ENCODE data around the gene TMC3. TPM values are rescaled to one million over a fixed set of nuclear protein-coding genes. Genes with fewer than 3 reads are reported as not detected.

The TMC3 gene
- total and polyA plus RNA-seq, 7 experiments from 2014 or later, result not detected

DNA sequence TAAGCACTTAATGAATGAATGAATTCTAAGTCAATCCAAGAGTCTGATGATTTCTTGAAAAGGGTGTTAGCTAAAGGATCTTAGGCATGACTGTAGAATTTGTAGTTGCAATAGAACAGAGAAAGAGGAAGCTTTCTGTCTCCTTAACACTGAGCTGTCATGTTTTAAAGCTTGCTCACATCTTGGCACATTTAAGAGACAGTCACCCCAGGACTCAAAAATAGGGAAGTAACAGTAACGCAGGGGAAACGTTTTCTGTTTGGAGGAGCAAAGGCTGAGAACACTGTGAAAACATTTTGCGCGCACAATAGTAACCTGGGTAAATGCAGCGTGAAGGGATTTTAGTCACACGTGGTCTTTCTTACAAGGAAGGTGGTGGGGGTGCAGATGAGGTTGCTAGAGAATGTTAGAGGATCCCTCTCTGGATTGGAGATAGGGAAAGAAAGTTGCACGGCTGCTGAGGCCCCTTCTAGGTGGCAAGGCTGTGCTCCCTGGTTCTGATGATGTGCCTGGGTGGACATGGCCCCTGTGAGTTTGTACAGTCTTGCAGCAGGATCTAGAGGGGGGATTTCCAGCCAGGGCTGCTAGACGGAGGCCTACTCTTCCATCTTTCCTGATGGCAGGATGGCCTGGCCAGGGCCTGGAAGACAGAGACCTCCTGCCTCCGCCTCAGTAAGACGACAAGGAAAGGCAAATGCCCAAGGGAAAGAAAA lies 62.1 kb downstream of the TMC3 start:
- H3K4me3 Mint-ChIP-seq, result peak overlapping the region in 9 of 10 donors; percentile 35 to 64 (median 43)

GRCh38 chr15:81310480-81310879 lies 63.5 kb downstream of the TMC3 start:
- CTCF ChIA-PET, result interaction anchor here (0.7 to 16.1 kb wide), 3 partner anchors 8 to 44 kb away, joined by 3 to 128 read pairs (median 5); no protein-coding TSS in a partner anchor
- Mint-ChIP-seq H3K27me3 (no peaks in the 10 kb centered on the region), H3K27ac (peak overlapping the region in 8 of 9 donors; percentile 74 to 97 (median 90)), H3K36me3 (peaks cover 23 to 87% (median 67%) of the 10 kb centered on the region in 5 donors), H3K4me1 (peaks cover 41 to 98% (median 85%) of the 10 kb centered on the region in 7 donors), H3K4me3 (peak overlapping the region in 3 of 10 donors; percentile 27 to 58 (median 52)), H3K9me3 (peaks cover 0 to 2% (median 0%) of the 10 kb centered on the region in 11 donors)
- intact Hi-C loops (cut with micrococcal nuclease), result loop anchor here in 1 of 2 donors (2.0 kb wide), 1 partner anchor 14 kb away; no protein-coding TSS in a partner anchor
- Histone ChIP-seq H3K27me3 (ENCODE audit: control insufficient read depth in 2 of 2, insufficient read depth in 2 of 2, low read length in 2 of 2) (no peaks in the 10 kb centered on the region), H3K4me3 (ENCODE audit: low read length) (no peak overlapping the region), H3K4me1 (ENCODE audit: control insufficient read depth in 2 of 2, insufficient read depth in 2 of 2, low read length in 2 of 2) (peaks cover 18 to 60% of the 10 kb centered on the region in 2 donors), H3K9me3 (ENCODE audit: control insufficient read depth in 2 of 3, low read length in 3 of 3) (no peaks in the 10 kb centered on the region), H3K36me3 (ENCODE audit: control insufficient read depth in 2 of 3, insufficient read depth in 3 of 3, low read length in 3 of 3) (peaks cover 33 to 66% (median 37%) of the 10 kb centered on the region in 3 experiments), H3K27ac (ENCODE audit: low read depth, low read length) (peak overlapping the region; percentile 59)
- ATAC-seq, result no peak
- POLR2A ChIA-PET, result interaction anchor here (0.9 to 23.2 kb wide), 6 partner anchors 6 to 77 kb away, joined by 3 to 642 read pairs (median 314); partner anchors contain the start of gene STARD5
- DNase-seq, result no peak

More for the DNA sequence above, 62.1 kb downstream of the TMC3 start:
- H3K36me3 Mint-ChIP-seq, result peaks cover 23 to 81% (median 58%) of the 10 kb centered on the region in 5 donors
- no peak for DNase-seq
- CTCF ChIA-PET, result interaction anchor here (0.6 to 16.1 kb wide), 3 partner anchors 15 to 37 kb away, joined by 3 to 128 read pairs (median 3); no protein-coding TSS in a partner anchor
- H3K4me1 Mint-ChIP-seq, result peaks cover 53 to 97% (median 85%) of the 10 kb centered on the region in 7 donors
- intact Hi-C loops (cut with micrococcal nuclease), result loop anchor here in 1 of 2 donors (2.0 kb wide), 1 partner anchor 15 kb away; no protein-coding TSS in a partner anchor
- H3K27ac Mint-ChIP-seq, result peak overlapping the region; percentile 35 to 97 (median 89)
- Histone ChIP-seq H3K4me1 (ENCODE audit: control insufficient read depth in 2 of 2, insufficient read depth in 2 of 2, low read length in 2 of 2) (peaks cover 18 to 55% of the 10 kb centered on the region in 2 donors), H3K4me3 (ENCODE audit: low read length) (no peak overlapping the region), H3K36me3 (ENCODE audit: control insufficient read depth in 2 of 3, insufficient read depth in 3 of 3, low read length in 3 of 3) (peaks cover 20 to 63% (median 23%) of the 10 kb centered on the region in 3 experiments), H3K9me3 (ENCODE audit: control insufficient read depth in 2 of 3, low read length in 3 of 3) (no peaks in the 10 kb centered on the region), H3K27ac (ENCODE audit: low read depth, low read length) (peak overlapping the region; percentile 59), H3K27me3 (ENCODE audit: control insufficient read depth in 2 of 2, insufficient read depth in 2 of 2, low read length in 2 of 2) (no peaks in the 10 kb centered on the region)
- peak; percentile 80 for ATAC-seq
- POLR2A ChIA-PET, result interaction anchor here (1.0 to 23.2 kb wide), 5 partner anchors 8 to 35 kb away, joined by 4 to 642 read pairs (median 480); partner anchors contain the start of gene STARD5
- no peaks in the 10 kb centered on the region for H3K27me3 Mint-ChIP-seq
- H3K9me3 Mint-ChIP-seq, result peaks cover 0 to 2% (median 0%) of the 10 kb centered on the region in 11 donors

GRCh38 chr15:81309647-81310450 lies 64.2 kb downstream of the TMC3 start:
- DNase-seq, result no peak
- peaks cover 34 to 98% (median 82%) of the 10 kb centered on the region in 7 donors for H3K4me1 Mint-ChIP-seq
- Histone ChIP-seq H3K27ac (ENCODE audit: low read depth, low read length) (peak overlapping the region; percentile 59), H3K4me3 (ENCODE audit: low read length) (no peak overlapping the region), H3K4me1 (ENCODE audit: control insufficient read depth in 2 of 2, insufficient read depth in 2 of 2, low read length in 2 of 2) (peaks cover 18 to 60% of the 10 kb centered on the region in 2 donors), H3K36me3 (ENCODE audit: control insufficient read depth in 2 of 3, insufficient read depth in 3 of 3, low read length in 3 of 3) (peaks cover 39 to 73% (median 43%) of the 10 kb centered on the region in 3 experiments), H3K9me3 (ENCODE audit: control insufficient read depth in 2 of 3, low read length in 3 of 3) (no peaks in the 10 kb centered on the region), H3K27me3 (ENCODE audit: control insufficient read depth in 2 of 2, insufficient read depth in 2 of 2, low read length in 2 of 2) (no peaks in the 10 kb centered on the region)
- H3K27ac Mint-ChIP-seq, result peak overlapping the region; percentile 47 to 97 (median 89)
- peak overlapping the region in 3 of 10 donors; percentile 7 to 58 (median 27) for H3K4me3 Mint-ChIP-seq
- CTCF ChIA-PET, result interaction anchor here (0.7 to 16.1 kb wide), 5 partner anchors 8 to 43 kb away, joined by 3 to 128 read pairs (median 5); no protein-coding TSS in a partner anchor
- intact Hi-C loops (cut with micrococcal nuclease), result loop anchor here in 1 of 2 donors (1.0 to 2.0 kb wide), 2 partner anchors 13 to 14 kb away; partner anchors contain the start of gene STARD5
- peaks cover 23 to 82% (median 65%) of the 10 kb centered on the region in 5 donors for H3K36me3 Mint-ChIP-seq
- no peaks in the 10 kb centered on the region for H3K27me3 Mint-ChIP-seq
- no peaks in the 10 kb centered on the region for H3K9me3 Mint-ChIP-seq
- POLR2A ChIA-PET, result interaction anchor here (0.9 to 23.2 kb wide), 7 partner anchors 6 to 78 kb away, joined by 3 to 642 read pairs (median 149); partner anchors contain the start of gene STARD5
- no peak for ATAC-seq

GRCh38 chr15:81308260-81308659 lies 65.8 kb downstream of the TMC3 start:
- intact Hi-C loops (cut with micrococcal nuclease), result no loop called here
- Mint-ChIP-seq H3K36me3 (peaks cover 37 to 92% (median 74%) of the 10 kb centered on the region in 5 donors), H3K9me3 (no peaks in the 10 kb centered on the region), H3K4me1 (peaks cover 43 to 99% (median 85%) of the 10 kb centered on the region in 7 donors), H3K27ac (peak overlapping the region in 8 of 9 donors; percentile 18 to 99 (median 95)), H3K4me3 (peak overlapping the region in 1 of 10 donors; percentile 34), H3K27me3 (no peaks in the 10 kb centered on the region)
- no peaks in the 10 kb centered on the region for H3K27me3 ChIP-seq (ENCODE audit: control insufficient read depth in 2 of 2, insufficient read depth in 2 of 2, low read length in 2 of 2)
- no peaks in the 10 kb centered on the region for H3K9me3 ChIP-seq (ENCODE audit: control insufficient read depth in 2 of 3, low read length in 3 of 3)
- H3K36me3 ChIP-seq (ENCODE audit: control insufficient read depth in 2 of 3, insufficient read depth in 3 of 3, low read length in 3 of 3), result peaks cover 53 to 84% (median 57%) of the 10 kb centered on the region in 3 experiments
- ATAC-seq (no peak), DNase-seq (no peak)
- peaks cover 33 to 72% of the 10 kb centered on the region in 2 donors for H3K4me1 ChIP-seq (ENCODE audit: control insufficient read depth in 2 of 2, insufficient read depth in 2 of 2, low read length in 2 of 2)
- H3K27ac ChIP-seq (ENCODE audit: low read depth, low read length), result peak overlapping the region; percentile 87
- CTCF ChIA-PET, result interaction anchor here (0.9 to 16.1 kb wide), 5 partner anchors 11 to 42 kb away, joined by 3 to 128 read pairs (median 7); no protein-coding TSS in a partner anchor
- H3K4me3 ChIP-seq (ENCODE audit: low read length), result no peak overlapping the region
- POLR2A ChIA-PET, result interaction anchor here (1.1 to 23.2 kb wide), 7 partner anchors 8 to 91 kb away, joined by 3 to 642 read pairs (median 149); partner anchors contain the start of gene STARD5

- Mint-ChIP-seq H3K4me1 (peaks cover 48 to 88% (median 78%) of the 10 kb centered on the region in 7 donors), H3K9me3 (no peaks in the 10 kb centered on the region), H3K36me3 (peaks cover 46 to 92% (median 86%) of the 10 kb centered on the region in 5 donors), H3K27me3 (no peaks in the 10 kb centered on the region), H3K4me3 (peak overlapping the region; percentile 80 to 100 (median 98)), H3K27ac (peak overlapping the region; percentile 80 to 99 (median 96))
- CTCF ChIA-PET, result interaction anchor here (16.1 kb wide), 1 partner anchor 30 kb away, joined by 128 read pairs; no protein-coding TSS in a partner anchor
- DNase-seq, result no peak
- intact Hi-C loops (cut with micrococcal nuclease), result loop anchor here (1.0 kb wide), 3 partner anchors 8 to 29 kb away; no protein-coding TSS in a partner anchor
- ATAC-seq, result peak; percentile 44
- H3K27ac ChIP-seq (ENCODE audit: low read depth, low read length), result peak overlapping the region; percentile 87
- peaks cover 46 to 59% of the 10 kb centered on the region in 2 donors for H3K4me1 ChIP-seq (ENCODE audit: control insufficient read depth in 2 of 2, insufficient read depth in 2 of 2, low read length in 2 of 2)
- H3K4me3 ChIP-seq (ENCODE audit: low read length), result peak overlapping the region; percentile 74
- H3K36me3 ChIP-seq (ENCODE audit: control insufficient read depth in 2 of 3, insufficient read depth in 3 of 3, low read length in 3 of 3), result peaks cover 76 to 99% (median 82%) of the 10 kb centered on the region in 3 experiments
- no peaks in the 10 kb centered on the region for H3K27me3 ChIP-seq (ENCODE audit: control insufficient read depth in 2 of 2, insufficient read depth in 2 of 2, low read length in 2 of 2)
- POLR2A ChIA-PET, result interaction anchor here (1.5 to 23.2 kb wide), 6 partner anchors 8 to 38 kb away, joined by 4 to 642 read pairs (median 344); partner anchors contain the start of gene STARD5
- H3K9me3 ChIP-seq (ENCODE audit: control insufficient read depth in 2 of 3, low read length in 3 of 3), result no peaks in the 10 kb centered on the region
Measured at GRCh38 chr15:81304226-81304625, 69.8 kb downstream of the TMC3 start.

Measured in naive thymus-derived CD4-positive, alpha-beta T cell (primary cell).